Liver (tissue), 9 donors: ENCODE measurements around the gene ETV3. TPM values are rescaled to one million over a fixed set of nuclear protein-coding genes. Genes with fewer than 3 reads are reported as not detected.

Source experiments
- DNase-seq: peaks from one replicate; pipeline ENCODE4 v3.0.0-alpha.2; 2017; ENCODE audit warnings: low spot score
- H3K27ac ChIP-seq, 2 donors: one replicate each; pipeline ENCODE4 v1.7.0; 2013; ENCODE audit warnings: inconsistent platforms in 2 of 2, low read length in 2 of 2, control low read depth in 1 of 2, low read depth in 1 of 2, mild to moderate bottlenecking in 1 of 2
- H3K27me3 ChIP-seq, 4 donors: one replicate each; pipeline versions ENCODE4 v1.6.1 to v1.7.0; 2013; ENCODE audit warnings: low read length in 3 of 4, inconsistent platforms in 1 of 4, mild to moderate bottlenecking in 1 of 4, moderate library complexity in 1 of 4; ENCODE audit not compliant: control insufficient read depth in 4 of 4, insufficient read depth in 4 of 4
- H3K36me3 ChIP-seq, 4 donors: one replicate each; pipeline versions ENCODE4 v1.6.1 to v1.7.0; 2013; ENCODE audit warnings: low read length in 3 of 4, mild to moderate bottlenecking in 3 of 4, low read depth in 1 of 4, moderate library complexity in 1 of 4; ENCODE audit not compliant: control insufficient read depth in 4 of 4, insufficient read depth in 3 of 4
- H3K4me1 ChIP-seq, 4 donors: one replicate each; pipeline versions ENCODE4 v1.6.1 to v1.7.0; 2013; ENCODE audit warnings: low read length in 3 of 4, mild to moderate bottlenecking in 3 of 4, moderate library complexity in 1 of 4; ENCODE audit not compliant: control insufficient read depth in 4 of 4, insufficient read depth in 4 of 4
- H3K4me3 ChIP-seq, 3 donors: one replicate each; pipeline versions ENCODE4 v1.6.1 to v1.7.0; 2013; ENCODE audit warnings: low read length in 3 of 3, control low read depth in 1 of 3, low read depth in 1 of 3, mild to moderate bottlenecking in 1 of 3
- H3K9ac ChIP-seq, 2 donors: one replicate each; pipeline ENCODE4 v1.7.0; 2013; ENCODE audit warnings: low read length in 2 of 2, mild to moderate bottlenecking in 2 of 2, moderate library complexity in 2 of 2, control low read depth in 1 of 2, low read depth in 1 of 2
- H3K9me3 ChIP-seq, 4 donors: one replicate each; pipeline versions ENCODE4 v1.6.1 to v1.7.0; 2013; ENCODE audit warnings: low read length in 3 of 4; ENCODE audit not compliant: control insufficient read depth in 4 of 4
- EGR1 ChIP-seq, 2 donors: IDR thresholded peaks; 2 replicates each; pipeline ENCODE4 v1.6.1; 2016 to 2018; ENCODE audit warnings: antibody characterized with exemption in 2 of 2, low read depth in 2 of 2
- FOXA1 ChIP-seq: IDR thresholded peaks from 2 replicates; pipeline ENCODE4 v1.6.1; 2016; ENCODE audit warnings: antibody characterized with exemption
- FOXA2 ChIP-seq: IDR thresholded peaks from 2 replicates; pipeline ENCODE4 v1.6.1; 2016; ENCODE audit warnings: antibody characterized with exemption
- GABPA ChIP-seq, 2 donors: IDR thresholded peaks in 1 of 2; conservative IDR thresholded peaks in 1 of 2; 2 replicates each; pipeline ENCODE4 v1.6.1; 2016; ENCODE audit warnings: antibody characterized with exemption in 2 of 2, mild to moderate bottlenecking in 1 of 2, moderate library complexity in 1 of 2
- HNF4A ChIP-seq, 2 donors: conservative IDR thresholded peaks; 2 replicates each; pipeline ENCODE4 v1.6.1; 2016; ENCODE audit warnings: antibody characterized with exemption in 2 of 2, mild to moderate bottlenecking in 2 of 2
- HNF4G ChIP-seq: IDR thresholded peaks from 2 replicates; pipeline ENCODE4 v1.6.1; 2016; ENCODE audit warnings: antibody characterized with exemption
- JUND ChIP-seq, 2 donors: IDR thresholded peaks; 2 replicates each; pipeline ENCODE4 v1.6.1; 2016; ENCODE audit warnings: antibody characterized with exemption in 2 of 2
- MAX ChIP-seq: IDR thresholded peaks from 2 replicates; pipeline ENCODE4 v1.6.1; 2016; ENCODE audit warnings: antibody characterized with exemption
- NR2F2 ChIP-seq: IDR thresholded peaks from 2 replicates; pipeline ENCODE4 v1.6.1; 2016; ENCODE audit warnings: antibody characterized with exemption
- RAD21 ChIP-seq, 2 donors: IDR thresholded peaks; 2 replicates each; pipeline ENCODE4 v1.6.1; 2016; ENCODE audit warnings: antibody characterized with exemption in 2 of 2, mild to moderate bottlenecking in 2 of 2
- RXRA ChIP-seq, 2 donors: IDR thresholded peaks; 2 replicates each; pipeline ENCODE4 v1.6.1; 2017 to 2018; ENCODE audit warnings: antibody characterized with exemption in 2 of 2, mild to moderate bottlenecking in 1 of 2
- SP1 ChIP-seq: IDR thresholded peaks from 2 replicates; pipeline ENCODE4 v1.6.1; 2018; ENCODE audit warnings: antibody characterized with exemption, mild to moderate bottlenecking
- TAF1 ChIP-seq: conservative IDR thresholded peaks from 2 replicates; pipeline ENCODE4 v1.6.1; 2016; ENCODE audit warnings: antibody characterized with exemption, mild to moderate bottlenecking
- YY1 ChIP-seq: IDR thresholded peaks from 2 replicates; pipeline ENCODE4 v1.6.1; 2016; ENCODE audit warnings: antibody characterized with exemption, mild to moderate bottlenecking
- WGBS: extraction: QIAGEN DNeasy Blood & Tissue Kit; methylation state at CpG from one replicate; pipeline ENCODE4 v1.1.7; 2013; 5-methylcytosine and 5-hydroxymethylcytosine counted together
- polyA plus RNA-seq, 2 donors: library from polyadenylated mRNA; stranded (reverse) in 1 of 2; unstranded in 1 of 2; fragments of 200-250 nt in 1 of 2; fragments of >200 nt in 1 of 2; fragmentation: Nextera tagmentation in 1 of 2; extraction: Ambion mirVana in 1 of 2; gene quantifications; one replicate each; pipeline versions ENCODE4 v1.2.1 to v1.2.3, GENCODE V29; 2013 to 2015
- total RNA-seq, 2 donors: library from RNA; depleted of rRNA; stranded (reverse); fragments of >200 nt; gene quantifications; one replicate each; pipeline ENCODE4 v1.2.3, GENCODE V29; 2014
- TF ChIP-seq, protein P1 (sequence below): fragments of 150-350 bp; IDR thresholded peaks from 2 replicates; pipeline ENCODE4 v1.5.1; 2017; ENCODE audit warnings: improper control_type of control experiment, low read depth, low read length; ENCODE audit not compliant: missing input control
- TF ChIP-seq, protein P2 (sequence below): IDR thresholded peaks from 2 replicates; pipeline ENCODE4 v1.6.1; 2016; ENCODE audit warnings: antibody characterized with exemption, mild to moderate bottlenecking
- TF ChIP-seq, protein P3 (sequence below): IDR thresholded peaks from 2 replicates; pipeline ENCODE4 v1.6.1; 2016; ENCODE audit warnings: antibody characterized with exemption
- TF ChIP-seq, protein P4 (sequence below): IDR thresholded peaks from 2 replicates; pipeline ENCODE4 v1.6.1; 2016; ENCODE audit warnings: antibody characterized with exemption
- donor health status: healthy.
- donor health status: healthy.
- donor health status: healthy.
- donor health status: healthy.
- donor health status: healthy.

ETV3 gene
- total and polyA plus RNA-seq, 4 donors = 2.0 to 10.8 (median 5.3) TPM

DNA sequence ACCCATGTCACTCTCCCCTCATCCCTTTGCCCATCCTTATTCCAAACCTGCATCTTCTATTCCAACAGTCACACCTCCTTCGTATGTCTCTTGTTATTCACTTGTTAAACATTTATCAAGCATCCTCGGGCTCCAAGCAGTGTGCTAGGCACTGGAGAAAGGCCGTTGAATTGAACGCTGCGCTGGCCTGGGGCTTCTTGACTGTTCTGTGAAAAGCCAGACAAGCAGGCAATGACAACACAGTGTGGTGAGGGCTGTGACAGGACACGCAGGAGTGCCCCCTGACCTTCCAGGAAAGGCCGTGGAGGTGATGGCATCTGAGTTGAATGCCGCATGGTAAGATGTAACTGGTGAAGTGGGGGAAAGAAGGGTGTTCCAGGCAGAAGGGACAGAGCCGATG lies 19.2 kb downstream of the ETV3 start:
- peaks cover 0 to 12% (median 7%) of the 10 kb centered on the region in 4 donors for H3K36me3 ChIP-seq
- H3K4me1 ChIP-seq = peaks cover 0 to 5% (median 1%) of the 10 kb centered on the region in 4 donors
- H3K27me3 ChIP-seq = no peaks in the 10 kb centered on the region
- H3K9me3 ChIP-seq = no peaks in the 10 kb centered on the region
- no peak overlapping the region for H3K4me3 ChIP-seq
- H3K27ac ChIP-seq = no peak overlapping the region
- H3K9ac ChIP-seq = no peak overlapping the region
- WGBS = 88% methylated on average over 9 of the region's 9 CpGs
- no peak for TF ChIP-seq YY1
- TF ChIP-seq, protein P1, sequence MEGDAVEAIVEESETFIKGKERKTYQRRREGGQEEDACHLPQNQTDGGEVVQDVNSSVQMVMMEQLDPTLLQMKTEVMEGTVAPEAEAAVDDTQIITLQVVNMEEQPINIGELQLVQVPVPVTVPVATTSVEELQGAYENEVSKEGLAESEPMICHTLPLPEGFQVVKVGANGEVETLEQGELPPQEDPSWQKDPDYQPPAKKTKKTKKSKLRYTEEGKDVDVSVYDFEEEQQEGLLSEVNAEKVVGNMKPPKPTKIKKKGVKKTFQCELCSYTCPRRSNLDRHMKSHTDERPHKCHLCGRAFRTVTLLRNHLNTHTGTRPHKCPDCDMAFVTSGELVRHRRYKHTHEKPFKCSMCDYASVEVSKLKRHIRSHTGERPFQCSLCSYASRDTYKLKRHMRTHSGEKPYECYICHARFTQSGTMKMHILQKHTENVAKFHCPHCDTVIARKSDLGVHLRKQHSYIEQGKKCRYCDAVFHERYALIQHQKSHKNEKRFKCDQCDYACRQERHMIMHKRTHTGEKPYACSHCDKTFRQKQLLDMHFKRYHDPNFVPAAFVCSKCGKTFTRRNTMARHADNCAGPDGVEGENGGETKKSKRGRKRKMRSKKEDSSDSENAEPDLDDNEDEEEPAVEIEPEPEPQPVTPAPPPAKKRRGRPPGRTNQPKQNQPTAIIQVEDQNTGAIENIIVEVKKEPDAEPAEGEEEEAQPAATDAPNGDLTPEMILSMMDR = no peak
- TF ChIP-seq HNF4G = no peak
- TF ChIP-seq MAX = no peak
- TF ChIP-seq, protein P2, sequence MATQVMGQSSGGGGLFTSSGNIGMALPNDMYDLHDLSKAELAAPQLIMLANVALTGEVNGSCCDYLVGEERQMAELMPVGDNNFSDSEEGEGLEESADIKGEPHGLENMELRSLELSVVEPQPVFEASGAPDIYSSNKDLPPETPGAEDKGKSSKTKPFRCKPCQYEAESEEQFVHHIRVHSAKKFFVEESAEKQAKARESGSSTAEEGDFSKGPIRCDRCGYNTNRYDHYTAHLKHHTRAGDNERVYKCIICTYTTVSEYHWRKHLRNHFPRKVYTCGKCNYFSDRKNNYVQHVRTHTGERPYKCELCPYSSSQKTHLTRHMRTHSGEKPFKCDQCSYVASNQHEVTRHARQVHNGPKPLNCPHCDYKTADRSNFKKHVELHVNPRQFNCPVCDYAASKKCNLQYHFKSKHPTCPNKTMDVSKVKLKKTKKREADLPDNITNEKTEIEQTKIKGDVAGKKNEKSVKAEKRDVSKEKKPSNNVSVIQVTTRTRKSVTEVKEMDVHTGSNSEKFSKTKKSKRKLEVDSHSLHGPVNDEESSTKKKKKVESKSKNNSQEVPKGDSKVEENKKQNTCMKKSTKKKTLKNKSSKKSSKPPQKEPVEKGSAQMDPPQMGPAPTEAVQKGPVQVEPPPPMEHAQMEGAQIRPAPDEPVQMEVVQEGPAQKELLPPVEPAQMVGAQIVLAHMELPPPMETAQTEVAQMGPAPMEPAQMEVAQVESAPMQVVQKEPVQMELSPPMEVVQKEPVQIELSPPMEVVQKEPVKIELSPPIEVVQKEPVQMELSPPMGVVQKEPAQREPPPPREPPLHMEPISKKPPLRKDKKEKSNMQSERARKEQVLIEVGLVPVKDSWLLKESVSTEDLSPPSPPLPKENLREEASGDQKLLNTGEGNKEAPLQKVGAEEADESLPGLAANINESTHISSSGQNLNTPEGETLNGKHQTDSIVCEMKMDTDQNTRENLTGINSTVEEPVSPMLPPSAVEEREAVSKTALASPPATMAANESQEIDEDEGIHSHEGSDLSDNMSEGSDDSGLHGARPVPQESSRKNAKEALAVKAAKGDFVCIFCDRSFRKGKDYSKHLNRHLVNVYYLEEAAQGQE = no peak
- TF ChIP-seq GABPA (IDR thresholded peaks at IDR 0.05 in 1 of 2, conservative IDR thresholded peaks at IDR 0.05 in 1 of 2) = no peak
- TF ChIP-seq, protein P3, sequence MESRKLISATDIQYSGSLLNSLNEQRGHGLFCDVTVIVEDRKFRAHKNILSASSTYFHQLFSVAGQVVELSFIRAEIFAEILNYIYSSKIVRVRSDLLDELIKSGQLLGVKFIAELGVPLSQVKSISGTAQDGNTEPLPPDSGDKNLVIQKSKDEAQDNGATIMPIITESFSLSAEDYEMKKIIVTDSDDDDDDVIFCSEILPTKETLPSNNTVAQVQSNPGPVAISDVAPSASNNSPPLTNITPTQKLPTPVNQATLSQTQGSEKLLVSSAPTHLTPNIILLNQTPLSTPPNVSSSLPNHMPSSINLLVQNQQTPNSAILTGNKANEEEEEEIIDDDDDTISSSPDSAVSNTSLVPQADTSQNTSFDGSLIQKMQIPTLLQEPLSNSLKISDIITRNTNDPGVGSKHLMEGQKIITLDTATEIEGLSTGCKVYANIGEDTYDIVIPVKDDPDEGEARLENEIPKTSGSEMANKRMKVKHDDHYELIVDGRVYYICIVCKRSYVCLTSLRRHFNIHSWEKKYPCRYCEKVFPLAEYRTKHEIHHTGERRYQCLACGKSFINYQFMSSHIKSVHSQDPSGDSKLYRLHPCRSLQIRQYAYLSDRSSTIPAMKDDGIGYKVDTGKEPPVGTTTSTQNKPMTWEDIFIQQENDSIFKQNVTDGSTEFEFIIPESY = no peak
- no peak for TF ChIP-seq NR2F2
- no peak for TF ChIP-seq RAD21 (IDR thresholded peaks at IDR 0.05)
- TF ChIP-seq, protein P4, sequence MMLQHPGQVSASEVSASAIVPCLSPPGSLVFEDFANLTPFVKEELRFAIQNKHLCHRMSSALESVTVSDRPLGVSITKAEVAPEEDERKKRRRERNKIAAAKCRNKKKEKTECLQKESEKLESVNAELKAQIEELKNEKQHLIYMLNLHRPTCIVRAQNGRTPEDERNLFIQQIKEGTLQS = no peak
- no peak for TF ChIP-seq JUND (IDR thresholded peaks at IDR 0.05)
- TF ChIP-seq RXRA (IDR thresholded peaks at IDR 0.05) = no peak
- TF ChIP-seq FOXA2 = no peak
- no peak for TF ChIP-seq EGR1 (IDR thresholded peaks at IDR 0.05; ENCODE audit: low read depth in 2 of 2)
- TF ChIP-seq HNF4A (conservative IDR thresholded peaks at IDR 0.05) = no peak
- TF ChIP-seq SP1 = no peak
- no peak for TF ChIP-seq TAF1
- TF ChIP-seq FOXA1 = no peak
- no peak for DNase-seq
